ENCODE data around the gene PADI4. TPM values are rescaled to one million over a fixed set of nuclear protein-coding genes. Genes with fewer than 3 reads are reported as not detected.

PADI4 gene
- total and polyA plus RNA-seq, 2 of the 4 experiments (the other 2 are of a cell fraction), result not detected

GRCh38 chr1:17272646-17273045, 35.4 kb upstream of the PADI4 start:
- no peak for ATAC-seq (ENCODE audit: low read depth)
- CTCF ChIA-PET, result no interaction called here
- in situ Hi-C loops (cut with MboI; ENCODE audit: low sequenced_read_pairs), result no loop called here

More at GRCh38 chr1:17272646-17273045, 35.4 kb upstream of the PADI4 start:
- Histone ChIP-seq H2AK9ac (replicated peaks; ENCODE audit: low read depth, low read length, poor library complexity) (peak overlapping the region; percentile 16), H3K9me3 (ENCODE audit: control insufficient read depth, insufficient read depth, low read length) (no peaks in the 10 kb centered on the region), H3K18ac (ENCODE audit: low read depth, low read length) (no peak overlapping the region), H3K79me1 (ENCODE audit: low read depth in 1 of 2, low read length in 2 of 2) (no peaks in the 10 kb centered on the region), H3K9me1 (ENCODE audit: insufficient read depth, low read length) (no peaks in the 10 kb centered on the region), H2BK120ac (ENCODE audit: low read depth, low read length) (no peak overlapping the region), H3K14ac (replicated peaks; ENCODE audit: low read depth, low read length) (no peak overlapping the region), H4K20me1 (ENCODE audit: insufficient read depth, low read length) (no peaks in the 10 kb centered on the region), H4K5ac (ENCODE audit: low read depth, low read length) (no peak overlapping the region), H2BK5ac (ENCODE audit: low read depth, low read length, poor library complexity, severe bottlenecking) (no peak overlapping the region), H3K56ac (ENCODE audit: extremely low read depth, insufficient read depth, low read length) (no peak overlapping the region), H2AFZ (replicated peaks; ENCODE audit: low read length, poor library complexity) (no peak overlapping the region), H2BK20ac (ENCODE audit: low read depth, low read length) (no peak overlapping the region), H3K36me3 (ENCODE audit: control insufficient read depth, insufficient read depth, low read length) (no peaks in the 10 kb centered on the region), H3K27ac (ENCODE audit: insufficient read depth, low read length) (no peak overlapping the region), H3K9ac (ENCODE audit: low read depth, low read length) (no peak overlapping the region), H3K4me2 (ENCODE audit: low read depth, low read length) (no peak overlapping the region), H2BK15ac (ENCODE audit: low read depth, low read length) (no peak overlapping the region), H2AK5ac (ENCODE audit: low read depth, low read length) (no peak overlapping the region), H3K4ac (ENCODE audit: low read depth, low read length) (no peak overlapping the region), H3K27me3 (ENCODE audit: control insufficient read depth, insufficient read depth, low read length) (peaks cover 14% of the 10 kb centered on the region), H3K4me1 (ENCODE audit: control insufficient read depth, insufficient read depth, low read length) (no peaks in the 10 kb centered on the region), H3K4me3 (ENCODE audit: insufficient read depth, low read depth, low read length) (no peak overlapping the region), H4K91ac (ENCODE audit: insufficient read depth, low read depth, low read length) (no peak overlapping the region), H4K8ac (ENCODE audit: low read depth in 2 of 2, low read length in 2 of 2) (no peak overlapping the region), H3K23ac (ENCODE audit: low read depth, low read length) (no peak overlapping the region)
- TF ChIP-seq SMC3 (IDR thresholded peaks at IDR 0.05; ENCODE audit: low read depth, low read length) (no peak), RCOR1 (IDR thresholded peaks at IDR 0.05; ENCODE audit: insufficient replicate concordance, low read length) (no peak)
- DNase-seq, result no peak
- no CpG with 5 or more reads among the region's 4 CpGs for WGBS, 2 experiments (ENCODE audit: extremely low coverage in 2 of 2, insufficient read length in 1 of 2)
- BruUV-seq (replicated peaks), result no TSS peak
- POLR2A ChIA-PET (ENCODE audit: unreplicated experiment), result no interaction called here
- dilution Hi-C loops (cut with HindIII; ENCODE audit: low sequenced_read_pairs, unreplicated experiment), result no loop called here
- intact Hi-C loops (cut with micrococcal nuclease), result no loop called here

All from IMR-90 (cell line).